Panc1 (cell line): ENCODE results near the gene ADTRP. TPM values are rescaled to one million over a fixed set of nuclear protein-coding genes. Genes with fewer than 3 reads are reported as not detected.

Source experiments
- ATAC-seq: fragments of 200-7000 bp; cut with Tn5 transposase; 2 replicates; pipeline ENCODE4 v1.9.1; 2020; ENCODE audit warnings: mild to moderate bottlenecking, moderate library complexity
- BruUV-seq: library from RNA; stranded (reverse); fragments of 400-500 nt; replicated peaks from 2 replicates; lab custom pipeline; 2021; lab: Mats Ljungman, UMichigan
- CTCF ChIA-PET: fragments of 300-600 bp; sonication (Branson Sonifier 250); formaldehyde crosslinking; loops from one replicate; lab custom pipeline; 2022; ENCODE audit warnings: antibody characterized with exemption; lab: Charles Lee
- POLR2A ChIA-PET: fragments of 300-600 bp; sonication (Branson Sonifier 250); formaldehyde crosslinking; loops from one replicate; lab custom pipeline; 2022; ENCODE audit warnings: antibody characterized with exemption; lab: Charles Lee
- DNase-seq: peaks from one replicate; pipeline ENCODE4 v3.0.0-alpha.2; 2010; ENCODE audit warnings: low read depth, low spot score
- H3K27ac ChIP-seq: 2 replicates; pipeline ENCODE4 v1.5.1; 2011; ENCODE audit warnings: mild to moderate bottlenecking, low read length, inconsistent platforms
- H3K27me3 ChIP-seq: fragments of 200-500 bp; sonication (Bioruptor generic); 2 replicates; pipeline ENCODE4 v1.6.0; 2014; ENCODE audit warnings: low read length, inconsistent platforms; ENCODE audit not compliant: control insufficient read depth, insufficient read depth
- H3K36me3 ChIP-seq: fragments of 200-500 bp; sonication (Bioruptor generic); 2 replicates; pipeline ENCODE4 v1.5.1; 2014; ENCODE audit warnings: inconsistent platforms, mild to moderate bottlenecking, low read length, moderate library complexity; ENCODE audit not compliant: control insufficient read depth, insufficient read depth
- H3K4me1 ChIP-seq: 2 replicates; pipeline ENCODE4 v1.5.1; 2011; ENCODE audit warnings: inconsistent platforms, mild to moderate bottlenecking, low read length, moderate library complexity; ENCODE audit not compliant: control insufficient read depth, insufficient read depth
- H3K4me3 ChIP-seq, 2 experiments: 2 replicates each; pipeline ENCODE4 v1.5.1; 2011 to 2012; ENCODE audit warnings: low read depth in 2 of 2, low read length in 2 of 2, mild to moderate bottlenecking in 2 of 2, inconsistent platforms in 1 of 2, moderate library complexity in 1 of 2
- H3K9me3 ChIP-seq: fragments of 200-500 bp; sonication (Bioruptor generic); 2 replicates; pipeline ENCODE4 v1.5.1; 2014; ENCODE audit warnings: low read depth, mild to moderate bottlenecking, inconsistent platforms, low read length, moderate library complexity; ENCODE audit not compliant: control insufficient read depth, insufficient read depth
- POLR2AphosphoS5 ChIP-seq: IDR thresholded peaks from 2 replicates; pipeline ENCODE4 v1.6.1; 2012; ENCODE audit warnings: mild to moderate bottlenecking, low read depth, low read length, moderate library complexity
- REST ChIP-seq, 2 experiments: IDR thresholded peaks; 2 replicates each; pipeline ENCODE4 v1.6.1; 2011 to 2012; ENCODE audit warnings: low read depth in 2 of 2, control low read depth in 1 of 2, low read length in 1 of 2, mild to moderate bottlenecking in 1 of 2, moderate library complexity in 1 of 2; ENCODE audit not compliant: insufficient read depth in 1 of 2
- SIN3A ChIP-seq: IDR thresholded peaks from 2 replicates; pipeline ENCODE4 v1.6.1; 2012; ENCODE audit warnings: low read depth, mild to moderate bottlenecking, low read length, moderate library complexity, borderline replicate concordance; ENCODE audit not compliant: insufficient read depth
- TCF7L2 ChIP-seq: IDR thresholded peaks from 2 replicates; pipeline ENCODE4 v1.6.1; 2011; ENCODE audit warnings: mild to moderate bottlenecking, low read depth, low read length, inconsistent platforms
- in situ Hi-C: cut with HindIII; loops from 2 replicates; pipeline ENCODE4 v1.10.0; 2016; ENCODE audit warnings: low sequenced_read_pairs, low pct_unique_long_range_greater_than_20kb
- intact Hi-C: fragments of 100-400 bp; cut with micrococcal nuclease; formaldehyde crosslinking; loops from one replicate; pipeline ENCODE4 v1.10.0; 2022; ENCODE audit not compliant: unreplicated experiment
- total RNA-seq: library from RNA; stranded (reverse); gene quantifications from one replicate; pipeline ENCODE4 v1.2.1, GENCODE V29; 2021; ENCODE audit not compliant: unreplicated experiment
- TF ChIP-seq, protein P1 (sequence below): fragments of 450-650 bp; IDR thresholded peaks from 2 replicates; pipeline ENCODE4 v1.5.1; 2017; ENCODE audit warnings: mild to moderate bottlenecking

The ADTRP gene
- total RNA-seq, 1 experiment from 2014 or later = not detected

- Histone ChIP-seq H3K36me3 (no peaks in the 10 kb centered on the region), H3K27ac (no peak overlapping the region), H3K27me3 (no peaks in the 10 kb centered on the region), H3K4me1 (no peaks in the 10 kb centered on the region), H3K4me3 (no peak overlapping the region), H3K9me3 (no peaks in the 10 kb centered on the region)
- no peak for DNase-seq
- in situ Hi-C loops = no loop called here
- BruUV-seq = no TSS peak
- TF ChIP-seq, protein P1, sequence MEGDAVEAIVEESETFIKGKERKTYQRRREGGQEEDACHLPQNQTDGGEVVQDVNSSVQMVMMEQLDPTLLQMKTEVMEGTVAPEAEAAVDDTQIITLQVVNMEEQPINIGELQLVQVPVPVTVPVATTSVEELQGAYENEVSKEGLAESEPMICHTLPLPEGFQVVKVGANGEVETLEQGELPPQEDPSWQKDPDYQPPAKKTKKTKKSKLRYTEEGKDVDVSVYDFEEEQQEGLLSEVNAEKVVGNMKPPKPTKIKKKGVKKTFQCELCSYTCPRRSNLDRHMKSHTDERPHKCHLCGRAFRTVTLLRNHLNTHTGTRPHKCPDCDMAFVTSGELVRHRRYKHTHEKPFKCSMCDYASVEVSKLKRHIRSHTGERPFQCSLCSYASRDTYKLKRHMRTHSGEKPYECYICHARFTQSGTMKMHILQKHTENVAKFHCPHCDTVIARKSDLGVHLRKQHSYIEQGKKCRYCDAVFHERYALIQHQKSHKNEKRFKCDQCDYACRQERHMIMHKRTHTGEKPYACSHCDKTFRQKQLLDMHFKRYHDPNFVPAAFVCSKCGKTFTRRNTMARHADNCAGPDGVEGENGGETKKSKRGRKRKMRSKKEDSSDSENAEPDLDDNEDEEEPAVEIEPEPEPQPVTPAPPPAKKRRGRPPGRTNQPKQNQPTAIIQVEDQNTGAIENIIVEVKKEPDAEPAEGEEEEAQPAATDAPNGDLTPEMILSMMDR = no peak
- no peak for TF ChIP-seq POLR2AphosphoS5
- TF ChIP-seq SIN3A = no peak
- no peak for TF ChIP-seq REST (IDR thresholded peaks at IDR 0.05; ENCODE audit: insufficient read depth in 1 of 2, low read depth in 2 of 2, low read length in 1 of 2)
- TF ChIP-seq TCF7L2 = no peak
- ChIA-PET CTCF (no interaction called here), POLR2A (no interaction called here)
- no peak for ATAC-seq
- intact Hi-C loops = no loop called here
Observed at GRCh38 chr6:11711984-11712711, 66.5 kb downstream of the ADTRP start.

- no peak for DNase-seq
- BruUV-seq = no TSS peak
- intact Hi-C loops (no loop called here), in situ Hi-C loops (no loop called here)
- Histone ChIP-seq H3K27me3 (no peaks in the 10 kb centered on the region), H3K36me3 (no peaks in the 10 kb centered on the region), H3K4me1 (no peaks in the 10 kb centered on the region), H3K27ac (no peak overlapping the region), H3K4me3 (no peak overlapping the region), H3K9me3 (no peaks in the 10 kb centered on the region)
- CTCF ChIA-PET = no interaction called here
- no peak for TF ChIP-seq SIN3A
- no peak for TF ChIP-seq POLR2AphosphoS5
- TF ChIP-seq TCF7L2 = no peak
- no peak for TF ChIP-seq REST (IDR thresholded peaks at IDR 0.05; ENCODE audit: insufficient read depth in 1 of 2, low read depth in 2 of 2, low read length in 1 of 2)
- TF ChIP-seq, protein P1 = no peak
- ATAC-seq = no peak
- POLR2A ChIA-PET = no interaction called here
Observed at GRCh38 chr6:11711003-11711983, 67.3 kb downstream of the ADTRP start.
